TTC549 (cell line): ENCODE measurements around the gene DMBX1.

ENCODE experiments used
- FAIRE-seq: peaks from 2 replicates; lab custom pipeline; 2012; peaks lifted over from hg19 to GRCh38; lab: Jason Lieb, UNC

DMBX1 gene

GRCh38 chr1:46484783-46485490 lies 4.7 kb upstream of the DMBX1 start:
- no peak for FAIRE-seq

- FAIRE-seq = no peak
Measured at GRCh38 chr1:46485564-46486431, 3.8 kb upstream of the DMBX1 start.

GRCh38 chr1:46486432-46487015 lies 3.1 kb upstream of the DMBX1 start:
- FAIRE-seq = no peak

- no peak for FAIRE-seq
Measured at GRCh38 chr1:46487818-46488218, 1.8 kb upstream of the DMBX1 start.

GRCh38 chr1:46488343-46489168 lies 1.1 kb upstream of the DMBX1 start:
- no peak for FAIRE-seq

- no peak for FAIRE-seq
Measured at GRCh38 chr1:46489169-46489637, 433 bp upstream of the DMBX1 start.

- no peak for FAIRE-seq
Measured at GRCh38 chr1:46490406-46490655, 695 bp downstream of the DMBX1 start.

- FAIRE-seq = no peak
Measured at GRCh38 chr1:46490656-46491442, 1.2 kb downstream of the DMBX1 start.

- FAIRE-seq = no peak
Measured at GRCh38 chr1:46491443-46492268, 2.0 kb downstream of the DMBX1 start.

GRCh38 chr1:46492269-46492853 lies 2.7 kb downstream of the DMBX1 start:
- no peak for FAIRE-seq

- FAIRE-seq = no peak
Measured at GRCh38 chr1:46492871-46493270, 3.2 kb downstream of the DMBX1 start.

- no peak for FAIRE-seq
Measured at GRCh38 chr1:46493316-46494032, 3.8 kb downstream of the DMBX1 start.

- FAIRE-seq = no peak
Measured at GRCh38 chr1:46494910-46495309, 5.3 kb downstream of the DMBX1 start.

GRCh38 chr1:46495778-46496177 lies 6.1 kb downstream of the DMBX1 start:
- no peak for FAIRE-seq

- FAIRE-seq = no peak
Measured at GRCh38 chr1:46496505-46496904, 6.9 kb downstream of the DMBX1 start.

- no peak for FAIRE-seq
Measured at GRCh38 chr1:46497020-46497419, 7.4 kb downstream of the DMBX1 start.

- FAIRE-seq = no peak
Measured at GRCh38 chr1:46497665-46498064, 8.0 kb downstream of the DMBX1 start.

GRCh38 chr1:46501528-46501927 lies 11.9 kb downstream of the DMBX1 start:
- no peak for FAIRE-seq

- FAIRE-seq = no peak
Measured at GRCh38 chr1:46503421-46503820, 13.8 kb downstream of the DMBX1 start.
